Measurements from ENCODE around the gene NFIX. TPM values are rescaled to one million over a fixed set of nuclear protein-coding genes. Genes with fewer than 3 reads are reported as not detected.
"Not testable (repeated sequence)": the region's sequence is repeated elsewhere in the genome, so short reads cannot be mapped to it uniquely, and the experiment has no call there.

NFIX gene
- total and polyA plus RNA-seq, 2 donors from 2014 or later: 4.3 to 65.0 TPM

DNA sequence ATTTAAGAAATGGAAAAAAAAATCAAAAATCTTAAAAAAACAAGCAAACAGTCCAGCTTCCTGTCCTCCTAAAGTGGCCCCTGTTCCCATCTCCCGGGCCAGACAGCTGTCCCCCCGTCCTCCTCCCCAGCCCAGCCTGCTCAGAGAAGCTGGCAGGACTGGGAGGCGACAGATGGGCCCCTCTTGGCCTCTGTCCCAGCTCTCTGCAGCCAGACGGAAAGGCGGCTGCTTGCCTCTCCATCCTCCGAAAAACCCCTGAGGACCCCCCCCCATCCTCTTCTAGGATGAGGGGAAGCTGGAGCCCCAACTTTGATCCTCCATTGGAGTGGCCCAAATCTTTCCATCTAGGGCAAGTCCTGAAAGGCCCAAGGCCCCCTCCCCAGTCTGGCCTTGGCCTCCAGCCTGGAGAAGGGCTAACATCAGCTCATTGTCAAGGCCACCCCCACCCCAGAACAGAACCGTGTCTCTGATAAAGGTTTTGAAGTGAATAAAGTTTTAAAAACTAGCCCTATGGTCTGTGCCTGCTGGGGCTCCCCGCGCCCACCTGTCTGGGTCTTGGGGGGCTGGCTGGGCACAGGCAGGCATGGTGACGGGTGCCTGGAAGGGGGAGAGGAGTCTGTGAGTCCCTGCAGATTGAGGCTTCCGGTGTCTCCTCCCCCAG, 42.0 kb upstream of the NFIX start:
- no peak overlapping the region for H3K4me3 ChIP-seq (ENCODE audit: low read length in 3 of 3)
- no peaks in the 10 kb centered on the region for H3K27me3 ChIP-seq (ENCODE audit: control insufficient read depth, insufficient read depth, low read length)
- intact Hi-C loops (cut with DNase I): no loop called here
- H3K9ac ChIP-seq (ENCODE audit: low read length in 3 of 3): no peak overlapping the region
- FAIRE-seq: no peak
- DNase-seq: peak in 4 of 5 donors; percentile 31 to 71 (median 54)
- peaks cover 0 to 10% (median 0%) of the 10 kb centered on the region in 3 donors for H3K4me1 ChIP-seq (ENCODE audit: control insufficient read depth in 2 of 3, insufficient read depth in 2 of 3, low read depth in 1 of 3, low read length in 3 of 3)
- H3K27ac ChIP-seq (ENCODE audit: low read depth in 2 of 2, low read length in 2 of 2): no peak overlapping the region
- peaks cover 2 to 36% (median 21%) of the 10 kb centered on the region in 3 donors for H3K36me3 ChIP-seq (ENCODE audit: control insufficient read depth in 2 of 3, insufficient read depth in 3 of 3, low read length in 3 of 3)
- TF ChIP-seq CTCF (IDR thresholded peaks at IDR 0.05; ENCODE audit: borderline replicate concordance, extremely low read depth, insufficient read depth): no peak
- no peaks in the 10 kb centered on the region for H3K9me3 ChIP-seq (ENCODE audit: control insufficient read depth in 2 of 3, insufficient read depth in 1 of 3, low read length in 3 of 3)

DNA sequence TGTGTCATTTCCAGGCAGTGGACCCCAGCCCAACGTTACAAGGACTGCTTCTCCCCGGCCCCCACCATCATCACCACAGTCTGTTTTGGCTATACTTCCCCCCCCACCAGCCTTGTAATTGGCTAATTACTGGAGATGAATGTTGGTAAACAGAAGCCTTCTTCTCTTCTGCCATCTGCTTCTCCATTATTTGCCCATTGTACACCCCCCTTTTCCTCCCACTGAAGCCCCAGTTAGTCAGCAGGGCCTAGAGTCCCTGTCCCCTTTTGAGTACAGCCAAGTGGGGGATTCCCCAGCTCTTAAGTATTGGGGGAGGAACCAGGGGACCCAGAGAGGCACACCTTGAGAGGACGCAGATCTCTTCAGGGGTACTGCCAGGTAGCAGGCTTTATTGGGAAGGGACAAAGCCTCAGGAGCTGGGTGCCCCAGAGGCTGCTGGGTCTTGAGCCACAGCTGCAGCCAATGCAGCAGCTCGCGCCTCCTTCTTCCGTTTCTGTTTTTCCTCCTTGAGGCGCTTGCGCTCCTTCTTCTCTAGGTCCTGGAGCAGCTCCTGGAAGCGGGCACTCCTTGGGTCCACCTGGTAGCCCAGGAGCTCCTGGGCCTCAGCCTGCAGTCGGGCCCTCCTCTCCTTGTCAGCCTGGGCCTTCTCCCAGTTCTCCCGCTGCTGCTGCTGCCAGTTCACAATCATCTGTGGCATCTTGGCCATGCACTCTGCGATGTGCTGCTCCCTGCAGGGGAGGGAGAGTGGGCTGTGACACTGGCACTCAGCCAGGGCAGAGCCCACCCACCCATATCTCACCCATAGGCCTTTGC, 41.3 kb upstream of the NFIX start:
- no peak overlapping the region for H3K9ac ChIP-seq (ENCODE audit: low read length in 3 of 3)

GRCh38 chr19:12954612-12954962, 40.7 kb upstream of the NFIX start:
- Histone ChIP-seq H3K27ac (ENCODE audit: low read depth in 2 of 2, low read length in 2 of 2) (no peak overlapping the region), H3K36me3 (ENCODE audit: control insufficient read depth in 2 of 3, insufficient read depth in 3 of 3, low read length in 3 of 3) (peaks cover 0 to 28% (median 13%) of the 10 kb centered on the region in 3 donors), H3K9ac (ENCODE audit: low read length in 3 of 3) (no peak overlapping the region), H3K9me3 (ENCODE audit: control insufficient read depth in 2 of 3, insufficient read depth in 1 of 3, low read length in 3 of 3) (no peaks in the 10 kb centered on the region), H3K27me3 (ENCODE audit: control insufficient read depth, insufficient read depth, low read length) (no peaks in the 10 kb centered on the region), H3K4me1 (ENCODE audit: control insufficient read depth in 2 of 3, insufficient read depth in 2 of 3, low read depth in 1 of 3, low read length in 3 of 3) (peaks cover 0 to 10% (median 0%) of the 10 kb centered on the region in 3 donors), H3K4me3 (ENCODE audit: low read length in 3 of 3) (no peak overlapping the region)
- TF ChIP-seq CTCF (IDR thresholded peaks at IDR 0.05; ENCODE audit: borderline replicate concordance, extremely low read depth, insufficient read depth): no peak
- intact Hi-C loops (cut with DNase I): no loop called here
- no peak for FAIRE-seq
- peak in 1 of 5 donors; percentile 18 for DNase-seq

More for the DNA sequence above, 41.3 kb upstream of the NFIX start:
- FAIRE-seq (no peak), DNase-seq (peak in 1 of 5 donors; percentile 7)
- Histone ChIP-seq H3K4me3 (ENCODE audit: low read length in 3 of 3) (no peak overlapping the region), H3K27me3 (ENCODE audit: control insufficient read depth, insufficient read depth, low read length) (no peaks in the 10 kb centered on the region), H3K4me1 (ENCODE audit: control insufficient read depth in 2 of 3, insufficient read depth in 2 of 3, low read depth in 1 of 3, low read length in 3 of 3) (peaks cover 0 to 10% (median 0%) of the 10 kb centered on the region in 3 donors), H3K9me3 (ENCODE audit: control insufficient read depth in 2 of 3, insufficient read depth in 1 of 3, low read length in 3 of 3) (no peaks in the 10 kb centered on the region), H3K36me3 (ENCODE audit: control insufficient read depth in 2 of 3, insufficient read depth in 3 of 3, low read length in 3 of 3) (peaks cover 2 to 33% (median 19%) of the 10 kb centered on the region in 3 donors), H3K27ac (ENCODE audit: low read depth in 2 of 2, low read length in 2 of 2) (no peak overlapping the region)
- no peak for TF ChIP-seq CTCF (IDR thresholded peaks at IDR 0.05; ENCODE audit: borderline replicate concordance, extremely low read depth, insufficient read depth)
- intact Hi-C loops (cut with DNase I): no loop called here

GRCh38 chr19:12955575-12955974, 39.7 kb upstream of the NFIX start:
- FAIRE-seq; H3K9me3 ChIP-seq (ENCODE audit: control insufficient read depth in 2 of 3, insufficient read depth in 1 of 3, low read length in 3 of 3); DNase-seq; H3K27ac ChIP-seq (ENCODE audit: low read depth in 2 of 2, low read length in 2 of 2); H3K4me1 ChIP-seq (ENCODE audit: control insufficient read depth in 2 of 3, insufficient read depth in 2 of 3, low read depth in 1 of 3, low read length in 3 of 3); H3K27me3 ChIP-seq (ENCODE audit: control insufficient read depth, insufficient read depth, low read length); intact Hi-C loops (cut with DNase I): not testable (repeated sequence)
- Histone ChIP-seq H3K36me3 (ENCODE audit: control insufficient read depth in 2 of 3, insufficient read depth in 3 of 3, low read length in 3 of 3) (peaks cover 0 to 19% (median 10%) of the 10 kb centered on the region in 3 donors), H3K9ac (ENCODE audit: low read length in 3 of 3) (peak overlapping the region in 2 of 3 donors; percentile 5 to 16), H3K4me3 (ENCODE audit: low read length in 3 of 3) (peak overlapping the region in 1 of 3 donors; percentile 93)
